GM12878 (cell line): ENCODE measurements around the gene SPOP. TPM values are rescaled to one million over a fixed set of nuclear protein-coding genes. Genes with fewer than 3 reads are reported as not detected.
"Not testable (repeated sequence)": the region's sequence is repeated elsewhere in the genome, so short reads cannot be mapped to it uniquely, and the experiment has no call there.

Experiments used
- ATAC-seq: fragments of 200-7000 bp; cut with Tn5 transposase; 3 replicates; pipeline ENCODE4 v1.9.1; 2020; ENCODE audit warnings: mild to moderate bottlenecking, moderate library complexity
- BruUV-seq: library from RNA; stranded (reverse); fragments of 400-500 nt; replicated peaks from 2 replicates; lab custom pipeline; 2021; lab: Mats Ljungman, UMichigan
- CTCF ChIA-PET: fragments of 300-600 bp; sonication (Branson Sonifier 250); formaldehyde crosslinking; extraction: SDS; loops from one replicate; lab custom pipeline; 2021; ENCODE audit warnings: inconsistent platforms; lab: Yijun Ruan, JAX
- POLR2A ChIA-PET: fragments of 350-600 bp; formaldehyde crosslinking; extraction: SDS; loops from one replicate; lab custom pipeline; 2021; ENCODE audit warnings: inconsistent platforms; lab: Charles Lee
- RAD21 ChIA-PET: fragments of 300-600 bp; sonication (Branson Sonifier 250); formaldehyde crosslinking; loops from one replicate; lab custom pipeline; 2023; ENCODE audit warnings: antibody characterized with exemption; ENCODE audit not compliant: unreplicated experiment; lab: Charles Lee
- SMC1A ChIA-PET: fragments of 300-600 bp; sonication (Branson Sonifier 250); formaldehyde crosslinking; loops from one replicate; lab custom pipeline; 2023; ENCODE audit not compliant: unreplicated experiment, uncharacterized antibody; lab: Charles Lee
- DNase-seq: peaks from one replicate; pipeline ENCODE4 v3.0.0-alpha.2; 2011; ENCODE audit warnings: low read depth, low spot score
- FAIRE-seq: peaks from 3 replicates; lab custom pipeline; 2011; peaks lifted over from hg19 to GRCh38; lab: Jason Lieb, UNC
- H2AFZ ChIP-seq: 2 replicates; pipeline ENCODE4 v1.6.0; 2011; ENCODE audit warnings: low read depth, low read length, control low read depth; ENCODE audit not compliant: control insufficient read depth
- H3K27ac ChIP-seq: 2 replicates; pipeline ENCODE4 v1.5.1; 2011; ENCODE audit warnings: control low read depth; ENCODE audit not compliant: control insufficient read depth, insufficient read depth
- H3K27me3 ChIP-seq, 2 experiments: replicated peaks in 1 of 2; 2 replicates each; pipeline versions ENCODE4 v1.6.0 to v1.6.1; 2011; ENCODE audit warnings: low read length in 1 of 2; ENCODE audit not compliant: control insufficient read depth in 2 of 2, insufficient read depth in 2 of 2
- H3K36me3 ChIP-seq, 2 experiments: 2 replicates each; pipeline ENCODE4 v1.5.1; 2011; ENCODE audit warnings: low read length in 1 of 2; ENCODE audit not compliant: control insufficient read depth in 2 of 2, insufficient read depth in 2 of 2
- H3K4me1 ChIP-seq: 2 replicates; pipeline ENCODE4 v1.6.1; 2011; ENCODE audit warnings: mild to moderate bottlenecking, low read length, moderate library complexity, mixed read lengths; ENCODE audit not compliant: control insufficient read depth, insufficient read depth
- H3K4me2 ChIP-seq: 2 replicates; pipeline ENCODE4 v1.6.0; 2011; ENCODE audit warnings: control low read depth; ENCODE audit not compliant: control insufficient read depth, insufficient read depth
- H3K4me3 ChIP-seq: fragments of 200-600 bp; sonication (generic); 2 replicates; pipeline ENCODE4 v1.5.1; 2016
- H3K79me2 ChIP-seq: 2 replicates; pipeline ENCODE4 v1.6.0; 2011; ENCODE audit warnings: low read length; ENCODE audit not compliant: control insufficient read depth, insufficient read depth
- H3K9ac ChIP-seq: 2 replicates; pipeline ENCODE4 v1.8.0; 2011; ENCODE audit warnings: low read length, control low read depth, mixed read lengths; ENCODE audit not compliant: control insufficient read depth, insufficient read depth
- H3K9me3 ChIP-seq: replicated peaks from 3 replicates; pipeline ENCODE4 v1.5.1; 2011; ENCODE audit warnings: mild to moderate bottlenecking, low read length; ENCODE audit not compliant: control insufficient read depth, insufficient read depth
- H4K20me1 ChIP-seq: 2 replicates; pipeline ENCODE4 v1.6.0; 2011; ENCODE audit not compliant: control insufficient read depth, insufficient read depth
- LARP7 ChIP-seq: fragments of 450-650 bp; IDR thresholded peaks from 2 replicates; pipeline ENCODE4 v1.6.1; 2017; ENCODE audit warnings: mild to moderate bottlenecking
- PAX8 ChIP-seq: fragments of 450-650 bp; IDR thresholded peaks from 2 replicates; pipeline ENCODE4 v1.6.1; 2017; ENCODE audit warnings: mild to moderate bottlenecking, moderate library complexity
- PML ChIP-seq: IDR thresholded peaks from 2 replicates; pipeline ENCODE4 v1.6.1; 2012; ENCODE audit warnings: low read length, inconsistent platforms
- WGBS: methylation state at CpG from one replicate; pipeline ENCODE4 v1.1.6; 2016; ENCODE audit warnings: low lambda C conversion rate; ENCODE audit not compliant: insufficient replicate concordance, insufficient coverage; ENCODE audit errors: missing lambda C conversion rate; 5-methylcytosine and 5-hydroxymethylcytosine counted together
- in situ Hi-C: fragments of 300-500 bp; cut with MboI; formaldehyde crosslinking; loops from 9 replicates; pipeline ENCODE4 v1.14.3; 2018; ENCODE audit warnings: mixed read lengths
- intact Hi-C: fragments of 100-400 bp; cut with micrococcal nuclease; formaldehyde crosslinking; loops from one replicate; pipeline ENCODE4 v1.14.2; 2022; ENCODE audit not compliant: unreplicated experiment
- polyA plus RNA-seq, 11 experiments: library from polyadenylated mRNA; depleted of rRNA in 4 of 11; unstranded in 6 of 11; stranded (reverse) in 5 of 11; fragments of >200 nt; fragmentation: Nextera tagmentation in 4 of 11; fragmentation: Illumina TruSeq in 1 of 11; extraction: Ambion mirVana in 4 of 11; extraction: Trizol in 1 of 11; gene quantifications; 1 replicate in 1 of 11; 2 replicates in 10 of 11; pipeline versions ENCODE4 v1.2.1 to v1.2.3, GENCODE V29; 2011 to 2016; ENCODE audit warnings: inconsistent platforms in 2 of 11, missing spikeins in 2 of 11, low read depth in 1 of 11
- total RNA-seq, 4 experiments: library from RNA; depleted of rRNA in 3 of 4; stranded (reverse); fragments of >200 nt in 3 of 4; fragmentation: Illumina TruSeq in 1 of 4; extraction: Trizol in 1 of 4; gene quantifications; 2 replicates each; pipeline versions ENCODE4 v1.2.1 to v1.2.3, GENCODE V29; 2013 to 2021

The SPOP gene
- total and polyA plus RNA-seq, 10 of the 15 experiments (the other 5 are each of a cell fraction or from before 2014, with no cell fraction given): 35.1 to 80.4 (median 44.7) TPM

GRCh38 chr17:49674507-49674906 lies 3.4 kb downstream of the SPOP start:
- RAD21 ChIA-PET: interaction anchor here (1.0 to 1.6 kb wide), 3 partner anchors 28 to 179 kb away, joined by 3 to 6 read pairs (median 3); partner anchors contain the start of gene NGFR
- H4K20me1 ChIP-seq: peaks cover 3% of the 10 kb centered on the region; the same call in 1 of the 2 replicates
- ATAC-seq: no peak

GRCh38 chr17:49673679-49674078 lies 4.2 kb downstream of the SPOP start:
- H3K27ac ChIP-seq, in situ Hi-C loops, H3K36me3 ChIP-seq, H3K27me3 ChIP-seq, H3K4me3 ChIP-seq, H2AFZ ChIP-seq, H3K9ac ChIP-seq, H3K9me3 ChIP-seq, BruUV-seq, H3K4me1 ChIP-seq, FAIRE-seq, DNase-seq, intact Hi-C loops, ATAC-seq, H4K20me1 ChIP-seq, H3K4me2 ChIP-seq: not testable (repeated sequence)
- CTCF ChIA-PET: interaction anchor here (1.1 to 1.5 kb wide), 3 partner anchors 10 to 97 kb away, joined by 3 to 7 read pairs (median 4); no protein-coding TSS in a partner anchor
- RAD21 ChIA-PET: interaction anchor here (1.3 kb wide), 1 partner anchor 27 kb away, joined by 6 read pairs; no protein-coding TSS in a partner anchor
- peaks cover 66% of the 10 kb centered on the region for H3K79me2 ChIP-seq
- 91% methylated on average over 6 of the region's 6 CpGs for WGBS
- POLR2A ChIA-PET: interaction anchor here (0.9 kb wide), 1 partner anchor 67 kb away, joined by 3 read pairs; no protein-coding TSS in a partner anchor
- SMC1A ChIA-PET: interaction anchor here (1.1 to 1.7 kb wide), 6 partner anchors 11 to 42 kb away, joined by 5 to 13 read pairs (median 6); no protein-coding TSS in a partner anchor

More at GRCh38 chr17:49674507-49674906, 3.4 kb downstream of the SPOP start:
- H3K4me1 ChIP-seq: peaks cover 4% of the 10 kb centered on the region
- SMC1A ChIA-PET: interaction anchor here (0.6 to 1.7 kb wide), 10 partner anchors 9 to 103 kb away, joined by 3 to 13 read pairs (median 5); no protein-coding TSS in a partner anchor
- CTCF ChIA-PET: interaction anchor here (0.8 to 2.6 kb wide), 7 partner anchors 11 to 118 kb away, joined by 3 to 7 read pairs (median 4); no protein-coding TSS in a partner anchor
- H3K36me3 ChIP-seq: no peaks in the 10 kb centered on the region; a peak in 1 of 4 replicates
- no peaks in the 10 kb centered on the region for H3K27me3 ChIP-seq
- H2AFZ ChIP-seq: no peak overlapping the region
- no peak overlapping the region for H3K9ac ChIP-seq
- no peak overlapping the region; the same call in 1 of the 2 replicates for H3K4me2 ChIP-seq
- TF ChIP-seq LARP7: no peak
- TF ChIP-seq PML: no peak
- TF ChIP-seq PAX8: no peak
- BruUV-seq: no TSS peak
- in situ Hi-C loops (no loop called here), intact Hi-C loops (no loop called here)
- POLR2A ChIA-PET: interaction anchor here (0.9 to 1.0 kb wide), 2 partner anchors 28 to 66 kb away, joined by 3 to 4 read pairs; no protein-coding TSS in a partner anchor
- FAIRE-seq (no peak), DNase-seq (no peak)
- no peak overlapping the region for H3K27ac ChIP-seq
- peaks cover 66% of the 10 kb centered on the region for H3K79me2 ChIP-seq
- H3K4me3 ChIP-seq: no peak overlapping the region
- no peaks in the 10 kb centered on the region for H3K9me3 ChIP-seq
